Breast epithelium (tissue), 4 donors: Measurements from ENCODE around the gene IGIP. TPM values are rescaled to one million over a fixed set of nuclear protein-coding genes. Genes with fewer than 3 reads are reported as not detected.
A peak's percentile ranks its signal among the peaks of the same experiment; 100 is the strongest.

ENCODE experiments used
- DNase-seq, 2 donors: peaks; one replicate each; pipeline ENCODE4 v3.0.0-alpha.2; 2019; ENCODE audit warnings: low spot score in 2 of 2
- H3K27ac ChIP-seq, 2 donors: fragments of 200-600 bp; sonication (generic) in 1 of 2; one replicate each; pipeline ENCODE4 v1.5.1; 2016 to 2019; ENCODE audit warnings: mild to moderate bottlenecking in 1 of 2
- H3K27me3 ChIP-seq, 2 donors: fragments of 200-600 bp; sonication (generic) in 1 of 2; one replicate each; pipeline versions ENCODE4 v1.5.1 to v1.6.0; 2017 to 2019; ENCODE audit warnings: control low read depth in 1 of 2, mild to moderate bottlenecking in 1 of 2
- H3K36me3 ChIP-seq: fragments of 200-600 bp; one replicate; pipeline ENCODE4 v1.5.1; 2019
- H3K4me1 ChIP-seq, 2 donors: fragments of 200-600 bp; sonication (generic); one replicate each; pipeline ENCODE4 v1.5.1; 2016 to 2019; ENCODE audit warnings: control low read depth in 1 of 2
- H3K4me3 ChIP-seq, 3 donors: fragments of 200-600 bp; sonication (generic); 1 replicate in 2 of 3; 2 replicates in 1 of 3; pipeline ENCODE4 v1.5.1; 2016 to 2019; ENCODE audit warnings: mild to moderate bottlenecking in 3 of 3, moderate library complexity in 2 of 3
- H3K9me3 ChIP-seq, 2 donors: fragments of 200-600 bp; sonication (generic) in 1 of 2; one replicate each; pipeline ENCODE4 v1.5.1; 2016 to 2019; ENCODE audit warnings: control low read depth in 1 of 2
- POLR2A ChIP-seq: fragments of 450-650 bp; IDR thresholded peaks from one replicate; pipeline ENCODE4 v1.6.1; 2016; ENCODE audit warnings: antibody characterized with exemption, mild to moderate bottlenecking, moderate library complexity
- POLR2AphosphoS5 ChIP-seq, 3 donors: sonication (generic); formaldehyde crosslinking; IDR thresholded peaks; one replicate each; pipeline ENCODE4 v1.6.1; 2017; ENCODE audit warnings: antibody characterized with exemption in 3 of 3
- intact Hi-C: fragments of 100-400 bp; cut with DNase I; formaldehyde crosslinking; loops from one replicate; pipeline ENCODE4 v1.15.1; 2023; ENCODE audit warnings: low total_unique reads
- total RNA-seq, 3 donors: library from RNA; depleted of rRNA; stranded (reverse); fragments of >200 nt; gene quantifications; one replicate each; pipeline ENCODE4 v1.1.0, GENCODE V29; 2016
- TF ChIP-seq, protein P1 (sequence below), 3 donors: fragments of 450-650 bp; IDR thresholded peaks; one replicate each; pipeline ENCODE4 v1.5.1; 2016 to 2017; ENCODE audit warnings: antibody characterized with exemption in 3 of 3, mild to moderate bottlenecking in 3 of 3, moderate library complexity in 3 of 3

IGIP gene
- total RNA-seq, 3 donors from 2014 or later = 19.0 to 23.1 (median 21.8) TPM

GRCh38 chr5:140145256-140145655 lies 19.5 kb downstream of the IGIP start:
- no peak for DNase-seq
- peak overlapping the region in 1 of 3 donors; percentile 62 for H3K4me3 ChIP-seq
- intact Hi-C loops = no loop called here
- TF ChIP-seq POLR2AphosphoS5 (IDR thresholded peaks at IDR 0.05) = no peak
- no peaks in the 10 kb centered on the region for H3K27me3 ChIP-seq
- no peaks in the 10 kb centered on the region for H3K36me3 ChIP-seq
- H3K9me3 ChIP-seq = no peaks in the 10 kb centered on the region
- no peak overlapping the region for H3K27ac ChIP-seq
- no peaks in the 10 kb centered on the region for H3K4me1 ChIP-seq

- TF ChIP-seq POLR2AphosphoS5 (IDR thresholded peaks at IDR 0.05) = no peak
- TF ChIP-seq, protein P1, sequence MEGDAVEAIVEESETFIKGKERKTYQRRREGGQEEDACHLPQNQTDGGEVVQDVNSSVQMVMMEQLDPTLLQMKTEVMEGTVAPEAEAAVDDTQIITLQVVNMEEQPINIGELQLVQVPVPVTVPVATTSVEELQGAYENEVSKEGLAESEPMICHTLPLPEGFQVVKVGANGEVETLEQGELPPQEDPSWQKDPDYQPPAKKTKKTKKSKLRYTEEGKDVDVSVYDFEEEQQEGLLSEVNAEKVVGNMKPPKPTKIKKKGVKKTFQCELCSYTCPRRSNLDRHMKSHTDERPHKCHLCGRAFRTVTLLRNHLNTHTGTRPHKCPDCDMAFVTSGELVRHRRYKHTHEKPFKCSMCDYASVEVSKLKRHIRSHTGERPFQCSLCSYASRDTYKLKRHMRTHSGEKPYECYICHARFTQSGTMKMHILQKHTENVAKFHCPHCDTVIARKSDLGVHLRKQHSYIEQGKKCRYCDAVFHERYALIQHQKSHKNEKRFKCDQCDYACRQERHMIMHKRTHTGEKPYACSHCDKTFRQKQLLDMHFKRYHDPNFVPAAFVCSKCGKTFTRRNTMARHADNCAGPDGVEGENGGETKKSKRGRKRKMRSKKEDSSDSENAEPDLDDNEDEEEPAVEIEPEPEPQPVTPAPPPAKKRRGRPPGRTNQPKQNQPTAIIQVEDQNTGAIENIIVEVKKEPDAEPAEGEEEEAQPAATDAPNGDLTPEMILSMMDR (IDR thresholded peaks at IDR 0.05) = peak in 1 of 3 donors; percentile 74
- TF ChIP-seq POLR2A = no peak
- Histone ChIP-seq H3K27ac (no peak overlapping the region), H3K9me3 (no peaks in the 10 kb centered on the region), H3K36me3 (no peaks in the 10 kb centered on the region), H3K4me3 (peak overlapping the region; percentile 33 to 62 (median 33)), H3K4me1 (no peaks in the 10 kb centered on the region), H3K27me3 (no peaks in the 10 kb centered on the region)
- intact Hi-C loops = no loop called here
- DNase-seq = peak in 1 of 2 donors; percentile 60
Measured at GRCh38 chr5:140145818-140146522, 20.2 kb downstream of the IGIP start.

- Histone ChIP-seq H3K4me3 (peak overlapping the region in 1 of 3 donors; percentile 62), H3K36me3 (no peaks in the 10 kb centered on the region), H3K27me3 (no peaks in the 10 kb centered on the region), H3K9me3 (no peaks in the 10 kb centered on the region), H3K4me1 (peaks cover 0 to under 1% of the 10 kb centered on the region in 2 donors), H3K27ac (no peak overlapping the region)
- TF ChIP-seq POLR2AphosphoS5 (IDR thresholded peaks at IDR 0.05) = no peak
- no peak for TF ChIP-seq POLR2A
- TF ChIP-seq, protein P1 (IDR thresholded peaks at IDR 0.05) = no peak
- intact Hi-C loops = no loop called here
- no peak for DNase-seq
Measured at GRCh38 chr5:140146523-140146842, 20.7 kb downstream of the IGIP start.

DNA sequence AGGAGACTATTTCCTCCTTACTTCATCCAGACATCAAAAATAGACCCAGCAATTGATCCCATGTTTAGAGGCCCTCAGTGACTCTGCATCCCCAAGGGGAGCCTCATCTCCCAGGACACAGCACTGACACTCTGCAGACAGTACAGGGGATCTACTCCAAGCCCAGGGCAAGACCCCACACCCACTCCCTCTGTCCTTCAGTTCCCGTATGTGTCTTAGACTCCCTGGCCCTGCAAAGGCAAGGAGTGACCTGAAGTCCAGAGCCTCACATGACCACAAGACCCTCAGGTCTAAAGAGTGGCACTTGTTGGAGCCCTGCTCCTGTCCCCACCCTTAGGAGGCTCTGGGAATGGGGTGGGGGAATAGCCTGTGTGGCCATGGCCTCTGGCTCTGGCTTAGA lies 21.7 kb downstream of the IGIP start:
- Histone ChIP-seq H3K9me3 (no peaks in the 10 kb centered on the region), H3K36me3 (no peaks in the 10 kb centered on the region), H3K4me3 (no peak overlapping the region), H3K27me3 (no peaks in the 10 kb centered on the region), H3K4me1 (peaks cover 0 to 10% of the 10 kb centered on the region in 2 donors), H3K27ac (no peak overlapping the region)
- TF ChIP-seq, protein P1 (IDR thresholded peaks at IDR 0.05) = no peak
- TF ChIP-seq POLR2AphosphoS5 (IDR thresholded peaks at IDR 0.05) (no peak), POLR2A (no peak)
- intact Hi-C loops = no loop called here
- no peak for DNase-seq

GRCh38 chr5:140148508-140148907 lies 22.8 kb downstream of the IGIP start:
- no peak for DNase-seq
- no peak for TF ChIP-seq POLR2A
- no peak for TF ChIP-seq POLR2AphosphoS5 (IDR thresholded peaks at IDR 0.05)
- TF ChIP-seq, protein P1 (IDR thresholded peaks at IDR 0.05) = no peak
- no peaks in the 10 kb centered on the region for H3K9me3 ChIP-seq
- peaks cover 0 to 14% of the 10 kb centered on the region in 2 donors for H3K4me1 ChIP-seq
- no peak overlapping the region for H3K27ac ChIP-seq
- intact Hi-C loops = no loop called here
- H3K36me3 ChIP-seq = no peaks in the 10 kb centered on the region
- no peak overlapping the region for H3K4me3 ChIP-seq
- H3K27me3 ChIP-seq = no peaks in the 10 kb centered on the region
